K562 (cell line): ENCODE results near the gene SOX6. TPM values are rescaled to one million over a fixed set of nuclear protein-coding genes. Genes with fewer than 3 reads are reported as not detected.

Experiments
- ATAC-seq: fragments of 200-7000 bp; cut with Tn5 transposase; 3 replicates; pipeline ENCODE4 v1.9.1; 2020; ENCODE audit warnings: moderate library complexity
- BruUV-seq: library from RNA; stranded (reverse); fragments of 400-500 nt; replicated peaks from 2 replicates; lab custom pipeline; 2021; lab: Mats Ljungman, UMichigan
- CTCF ChIA-PET: fragments of 300-600 bp; formaldehyde crosslinking; extraction: SDS; loops from one replicate; lab custom pipeline; 2021; ENCODE audit warnings: low intra/inter-chr PET ratio; lab: Yijun Ruan, JAX
- POLR2A ChIA-PET: fragments of 300-600, 350-650 bp; sonication (Branson Sonifier 250); formaldehyde crosslinking; extraction: SDS; loops from one replicate; lab custom pipeline; 2021; ENCODE audit warnings: antibody characterized with exemption, inconsistent platforms; lab: Yijun Ruan, JAX
- DNase-seq, 4 experiments: peaks; one replicate each; pipeline versions ENCODE4 v3.0.0 to v3.0.0-alpha.2; 2011 to 2018; ENCODE audit warnings: low spot score in 3 of 4, mixed read lengths in 3 of 4; ENCODE audit errors: extremely low read depth in 1 of 4
- FAIRE-seq: peaks from 2 replicates; lab custom pipeline; 2011; peaks lifted over from hg19 to GRCh38; lab: Jason Lieb, UNC
- H2AFZ ChIP-seq: 2 replicates; pipeline ENCODE4 v1.6.0; 2011; ENCODE audit warnings: low read depth, low read length, control low read depth, inconsistent platforms
- H3K27ac ChIP-seq: fragments of 200-600 bp; 3 replicates; pipeline ENCODE4 v1.8.0; 2011; ENCODE audit warnings: low read depth, mild to moderate bottlenecking, control low read depth, inconsistent platforms, low read length, moderate library complexity, mixed read lengths; ENCODE audit errors: extremely low read depth
- H3K27me3 ChIP-seq, 2 experiments: fragments of 300-600 bp in 1 of 2; 2 replicates in 1 of 2; 3 replicates in 1 of 2; pipeline versions ENCODE4 v1.6.0 to v1.8.0; 2011; ENCODE audit warnings: inconsistent platforms in 2 of 2, low read length in 2 of 2, mild to moderate bottlenecking in 1 of 2, mixed read lengths in 1 of 2, moderate library complexity in 1 of 2; ENCODE audit not compliant: control insufficient read depth in 2 of 2, insufficient read depth in 2 of 2
- H3K36me3 ChIP-seq: fragments of 300-600 bp; 3 replicates; pipeline ENCODE4 v1.8.0; 2011; ENCODE audit warnings: mild to moderate bottlenecking, low read length, inconsistent platforms; ENCODE audit not compliant: control insufficient read depth, insufficient read depth
- H3K4me1 ChIP-seq, 2 experiments: fragments of 200-600 bp in 1 of 2; replicated peaks in 1 of 2; 2 replicates in 1 of 2; 3 replicates in 1 of 2; pipeline versions ENCODE4 v1.5.1 to v1.8.0; 2011; ENCODE audit warnings: inconsistent platforms in 2 of 2, low read length in 2 of 2, mild to moderate bottlenecking in 1 of 2, mixed read lengths in 1 of 2, moderate library complexity in 1 of 2; ENCODE audit not compliant: control insufficient read depth in 2 of 2, insufficient read depth in 2 of 2
- H3K4me2 ChIP-seq: 2 replicates; pipeline ENCODE4 v1.6.1; 2011; ENCODE audit warnings: low read length, control low read depth, inconsistent platforms, mixed read lengths; ENCODE audit not compliant: insufficient read depth
- H3K4me3 ChIP-seq: fragments of 200-600 bp; sonication (generic), shearing (Covaris generic); 2 replicates; pipeline ENCODE4 v1.5.1; 2016; ENCODE audit warnings: control low read depth, inconsistent platforms
- H3K79me2 ChIP-seq: fragments of 200-600 bp; 3 replicates; pipeline ENCODE4 v1.8.0; 2011; ENCODE audit warnings: low read length, inconsistent platforms; ENCODE audit not compliant: control insufficient read depth, insufficient read depth
- H3K9ac ChIP-seq, 2 experiments: 2 replicates each; pipeline versions ENCODE4 v1.6.0 to v1.6.1; 2011; ENCODE audit warnings: low read depth in 2 of 2, low read length in 2 of 2, control low read depth in 1 of 2, inconsistent platforms in 1 of 2, mild to moderate bottlenecking in 1 of 2, mixed read lengths in 1 of 2; ENCODE audit not compliant: insufficient read depth in 1 of 2
- H3K9me1 ChIP-seq: one replicate; pipeline ENCODE4 v1.6.0; 2011; ENCODE audit warnings: inconsistent platforms, mild to moderate bottlenecking, low read length, moderate library complexity; ENCODE audit not compliant: control insufficient read depth, insufficient read depth
- H3K9me3 ChIP-seq: replicated peaks from 2 replicates; pipeline ENCODE4 v1.5.1; 2011; ENCODE audit warnings: low read depth, low read length, inconsistent platforms; ENCODE audit not compliant: control insufficient read depth, insufficient read depth
- H4K20me1 ChIP-seq: replicated peaks from 2 replicates; pipeline ENCODE4 v1.6.1; 2011; ENCODE audit warnings: low read length, inconsistent platforms, mixed read lengths; ENCODE audit not compliant: control insufficient read depth, insufficient read depth
- ATF4 ChIP-seq: fragments of 450-650 bp; formaldehyde crosslinking; IDR thresholded peaks from 2 replicates; pipeline ENCODE4 v1.4.0; 2022; ENCODE audit warnings: mild to moderate bottlenecking, moderate library complexity
- CEBPB ChIP-seq: fragments of 450-650 bp; IDR thresholded peaks from 2 replicates; pipeline ENCODE4 v1.6.1; 2016; ENCODE audit warnings: missing genetic modification characterization, missing compliant biosample characterization
- CEBPZ ChIP-seq: fragments of 150-350 bp; IDR thresholded peaks from 2 replicates; pipeline ENCODE4 v1.6.1; 2014; ENCODE audit warnings: low read depth, mild to moderate bottlenecking, low read length, borderline replicate concordance
- CGGBP1 ChIP-seq: fragments of 250-450 bp; sonication (Bioruptor Pico); IDR thresholded peaks from 2 replicates; pipeline ENCODE4 v1.9.0; 2021; ENCODE audit warnings: mild to moderate bottlenecking
- DPF2 ChIP-seq: fragments of 450-650 bp; IDR thresholded peaks from 2 replicates; pipeline ENCODE4 v1.6.1; 2016
- ESRRB ChIP-seq: fragments of 250-450 bp; sonication (Bioruptor Pico); IDR thresholded peaks from 2 replicates; pipeline ENCODE4 v1.5.0; 2020; ENCODE audit warnings: mild to moderate bottlenecking, moderate library complexity, borderline replicate concordance
- GTF2E2 ChIP-seq: fragments of 200-800 bp; sonication (Bioruptor generic); IDR thresholded peaks from 2 replicates; pipeline ENCODE4 v1.6.1; 2016; ENCODE audit warnings: missing genetic modification characterization, missing compliant biosample characterization
- PTRF ChIP-seq: fragments of 450-650 bp; IDR thresholded peaks from 2 replicates; pipeline ENCODE4 v1.6.1; 2016; ENCODE audit warnings: mild to moderate bottlenecking, missing genetic modification characterization, missing compliant biosample characterization
- SETDB1 ChIP-seq: IDR thresholded peaks from one replicate; pipeline ENCODE4 v1.6.1; 2012; ENCODE audit warnings: low read length, control low read depth, inconsistent platforms
- ZKSCAN1 ChIP-seq: fragments of 150-350 bp; IDR thresholded peaks from 2 replicates; pipeline ENCODE4 v1.6.1; 2016; ENCODE audit warnings: low read depth, low read length
- ZNF165 ChIP-seq: fragments of 250-450 bp; sonication (Bioruptor Pico); IDR thresholded peaks from 2 replicates; pipeline ENCODE4 v1.4.0; 2020; ENCODE audit warnings: borderline replicate concordance
- ZNF232 ChIP-seq: sonication (generic); formaldehyde crosslinking; IDR thresholded peaks from 2 replicates; pipeline ENCODE4 v1.8.0; 2022; ENCODE audit warnings: mild to moderate bottlenecking, missing genetic modification reagents
- ZNF444 ChIP-seq: fragments of 250-450 bp; sonication (Bioruptor Pico); IDR thresholded peaks from 2 replicates; pipeline ENCODE4 v1.4.0; 2020; ENCODE audit warnings: mild to moderate bottlenecking, moderate library complexity
- ZNF445 ChIP-seq: fragments of 250-450 bp; sonication (Bioruptor Pico); IDR thresholded peaks from 2 replicates; pipeline ENCODE4 v1.4.0; 2020; ENCODE audit warnings: low read depth, mild to moderate bottlenecking, moderate library complexity
- WGBS: fragments of 100-300 bp; shearing (Covaris generic); methylation state at CpG from one replicate; pipeline ENCODE4 v1.1.6; 2016; ENCODE audit warnings: low coverage, mixed read lengths; ENCODE audit not compliant: insufficient coverage; ENCODE audit errors: missing lambda C conversion rate; 5-methylcytosine and 5-hydroxymethylcytosine counted together
- in situ Hi-C: fragments of 300-500 bp; cut with MboI; formaldehyde crosslinking; loops from 4 replicates; pipeline ENCODE4 v1.15.0; 2018; ENCODE audit warnings: inconsistent platforms, mixed read lengths
- intact Hi-C: fragments of 100-400 bp; cut with micrococcal nuclease; formaldehyde crosslinking; loops from 2 replicates; pipeline ENCODE4 v1.14.2; 2022
- polyA plus RNA-seq, 8 experiments: library from polyadenylated mRNA; depleted of rRNA in 4 of 8; stranded (reverse) in 5 of 8; unstranded in 3 of 8; fragments of >200 nt; fragmentation: Nextera tagmentation in 2 of 8; fragmentation: Illumina TruSeq in 1 of 8; extraction: Ambion mirVana in 2 of 8; extraction: Trizol in 1 of 8; gene quantifications; 2 replicates each; pipeline versions ENCODE4 v1.2.1 to v1.2.3, GENCODE V29; 2011 to 2014; ENCODE audit warnings: inconsistent platforms in 1 of 8, missing spikeins in 1 of 8
- total RNA-seq, 7 experiments: library from RNA; depleted of rRNA in 6 of 7; stranded (reverse); fragments of >200 nt in 6 of 7; fragmentation: Illumina TruSeq in 2 of 7; extraction: Trizol in 2 of 7; gene quantifications; 2 replicates each; pipeline versions ENCODE4 v1.2.1 to v1.2.3, GENCODE V29; 2011 to 2021; ENCODE audit warnings: low replicate concordance in 1 of 7

Gene SOX6
- total and polyA plus RNA-seq, 9 of the 15 experiments (the other 6 are each of a cell fraction or from before 2014, with no cell fraction given) = 0.89 to 8.7 (median 5.7) TPM

GRCh38 chr11:15933886-15934625, 422.3 kb downstream of the SOX6 start:
- Histone ChIP-seq H3K4me3 (no peak overlapping the region), H3K9me3 (no peaks in the 10 kb centered on the region), H3K9me1 (no peaks in the 10 kb centered on the region), H3K36me3 (no peaks in the 10 kb centered on the region), H3K27me3 (peaks cover 6 to 42% of the 10 kb centered on the region in 2 experiments; a peak in 4 of 5 replicates), H3K4me2 (no peak overlapping the region), H3K79me2 (no peaks in the 10 kb centered on the region), H4K20me1 (no peaks in the 10 kb centered on the region), H3K9ac (no peak overlapping the region), H2AFZ (no peak overlapping the region), H3K27ac (no peak overlapping the region), H3K4me1 (0 out of 5 replicates have a peak, but pooled peaks cover 0 to 5% of the 10 kb centered on the region in 2 experiments)
- ChIA-PET CTCF (no interaction called here), POLR2A (interaction anchor here (1.6 kb wide), 1 partner anchor 10 kb away, joined by 5 read pairs; no protein-coding TSS in a partner anchor)
- FAIRE-seq = no peak
- no peak for ATAC-seq
- intact Hi-C loops = no loop called here
- in situ Hi-C loops = loop anchor here (5.0 kb wide), 1 partner anchor 673 kb away; no protein-coding TSS in a partner anchor
- 10% methylated on average over 7 of the region's 7 CpGs for WGBS
- no peak for DNase-seq
- BruUV-seq = no TSS peak
- TF ChIP-seq ZKSCAN1 = no peak
- TF ChIP-seq ZNF232 (CRISPR knock-in tag) = no peak
- no peak for TF ChIP-seq CEBPB (tag)
- TF ChIP-seq ATF4 (CRISPR knock-in tag) = no peak
- no peak for TF ChIP-seq CGGBP1 (CRISPR knock-in tag)
- TF ChIP-seq SETDB1 = no peak
- TF ChIP-seq ZNF445 (CRISPR knock-in tag) = no peak
- TF ChIP-seq ESRRB (CRISPR knock-in tag) = no peak
- no peak for TF ChIP-seq DPF2
- no peak for TF ChIP-seq CEBPZ
- no peak for TF ChIP-seq GTF2E2
- TF ChIP-seq PTRF (tag) = no peak
- TF ChIP-seq ZNF165 (CRISPR knock-in tag) = no peak
- TF ChIP-seq ZNF444 (CRISPR knock-in tag) = no peak
